ENCODE measurements around the gene NEXMIF.

Gene NEXMIF

GRCh38 chrX:74797338-74797887, 127.8 kb downstream of the NEXMIF start:
- H3K4me3 ChIP-seq (ENCODE audit: low read depth, low read length) = no peak overlapping the region
- no peak for TF ChIP-seq CTCF (conservative IDR thresholded peaks at IDR 0.05; ENCODE audit: low read depth, low read length)
- DNase-seq (ENCODE audit: low read depth) = no peak

GRCh38 chrX:74788545-74789086, 136.6 kb downstream of the NEXMIF start:
- H3K4me3 ChIP-seq (ENCODE audit: low read depth, low read length) = no peak overlapping the region
- TF ChIP-seq CTCF (conservative IDR thresholded peaks at IDR 0.05; ENCODE audit: low read depth, low read length) = no peak
- no peak for DNase-seq (ENCODE audit: low read depth)

- no peak for DNase-seq (ENCODE audit: low read depth)
- no peak for TF ChIP-seq CTCF (conservative IDR thresholded peaks at IDR 0.05; ENCODE audit: low read depth, low read length)
- no peak overlapping the region for H3K4me3 ChIP-seq (ENCODE audit: low read depth, low read length)
These were observed 140.6 kb downstream of the NEXMIF start for GRCh38 chrX:74784629-74785028.

- DNase-seq (ENCODE audit: low read depth) = no peak
- H3K4me3 ChIP-seq (ENCODE audit: low read depth, low read length) = no peak overlapping the region
- no peak for TF ChIP-seq CTCF (conservative IDR thresholded peaks at IDR 0.05; ENCODE audit: low read depth, low read length)
These were observed 143.7 kb downstream of the NEXMIF start for GRCh38 chrX:74781507-74782034.

GRCh38 chrX:74779175-74779574, 146.1 kb downstream of the NEXMIF start:
- no peak for DNase-seq (ENCODE audit: low read depth)
- H3K4me3 ChIP-seq (ENCODE audit: low read depth, low read length) = no peak overlapping the region
- no peak for TF ChIP-seq CTCF (conservative IDR thresholded peaks at IDR 0.05; ENCODE audit: low read depth, low read length)

GRCh38 chrX:74774988-74775387, 150.3 kb downstream of the NEXMIF start:
- no peak overlapping the region for H3K4me3 ChIP-seq (ENCODE audit: low read depth, low read length)
- DNase-seq (ENCODE audit: low read depth) = no peak
- no peak for TF ChIP-seq CTCF (conservative IDR thresholded peaks at IDR 0.05; ENCODE audit: low read depth, low read length)

GRCh38 chrX:74736450-74736849, 188.8 kb downstream of the NEXMIF start:
- no peak for TF ChIP-seq CTCF (conservative IDR thresholded peaks at IDR 0.05; ENCODE audit: low read depth, low read length)
- DNase-seq (ENCODE audit: low read depth) = no peak
- no peak overlapping the region for H3K4me3 ChIP-seq (ENCODE audit: low read depth, low read length)

Measured in choroid plexus epithelial cell (primary cell).